Esophagus (tissue), 2 donors: ENCODE results near the gene PLA2G4E. TPM values are rescaled to one million over a fixed set of nuclear protein-coding genes. Genes with fewer than 3 reads are reported as not detected.

Source experiments
- H3K27ac ChIP-seq, 2 donors: one replicate each; pipeline ENCODE4 v1.5.1; 2013; ENCODE audit warnings: low read depth in 2 of 2, mild to moderate bottlenecking in 2 of 2, inconsistent platforms in 1 of 2, low read length in 1 of 2, moderate library complexity in 1 of 2
- H3K27me3 ChIP-seq, 2 donors: one replicate each; pipeline ENCODE4 v1.6.1; 2013; ENCODE audit warnings: low read length in 2 of 2, control low read depth in 1 of 2, mild to moderate bottlenecking in 1 of 2; ENCODE audit not compliant: insufficient read depth in 2 of 2, control insufficient read depth in 1 of 2
- H3K36me3 ChIP-seq, 2 donors: one replicate each; pipeline ENCODE4 v1.6.1; 2013; ENCODE audit warnings: low read length in 1 of 2; ENCODE audit not compliant: control insufficient read depth in 2 of 2, insufficient read depth in 2 of 2
- H3K4me1 ChIP-seq, 2 donors: one replicate each; pipeline ENCODE4 v1.6.1; 2013; ENCODE audit warnings: low read length in 1 of 2; ENCODE audit not compliant: control insufficient read depth in 2 of 2, insufficient read depth in 2 of 2
- H3K4me3 ChIP-seq, 2 donors: one replicate each; pipeline ENCODE4 v1.5.1; 2013; ENCODE audit warnings: low read length in 2 of 2, mild to moderate bottlenecking in 2 of 2, low read depth in 1 of 2, moderate library complexity in 1 of 2
- H3K9me3 ChIP-seq, 2 donors: one replicate each; pipeline ENCODE4 v1.6.1; 2013; ENCODE audit warnings: mild to moderate bottlenecking in 2 of 2, low read depth in 1 of 2, low read length in 1 of 2, moderate library complexity in 1 of 2; ENCODE audit not compliant: control insufficient read depth in 2 of 2, insufficient read depth in 1 of 2
- WGBS, 2 donors: extraction: QIAGEN DNeasy Blood & Tissue Kit; methylation state at CpG; one replicate each; pipeline ENCODE4 v1.1.7; 2013; 5-methylcytosine and 5-hydroxymethylcytosine counted together
- polyA plus RNA-seq, 2 donors: library from polyadenylated mRNA; stranded (reverse); fragments of 200-250 nt; gene quantifications; one replicate each; pipeline ENCODE4 v1.2.3, GENCODE V29; 2013
- donor health status: healthy with polysubstance abuse.
- donor health status: Bipolar disorder and iron deficiency.

PLA2G4E gene
- polyA plus RNA-seq, 2 donors: 1.2 to 2.5 TPM

DNA sequence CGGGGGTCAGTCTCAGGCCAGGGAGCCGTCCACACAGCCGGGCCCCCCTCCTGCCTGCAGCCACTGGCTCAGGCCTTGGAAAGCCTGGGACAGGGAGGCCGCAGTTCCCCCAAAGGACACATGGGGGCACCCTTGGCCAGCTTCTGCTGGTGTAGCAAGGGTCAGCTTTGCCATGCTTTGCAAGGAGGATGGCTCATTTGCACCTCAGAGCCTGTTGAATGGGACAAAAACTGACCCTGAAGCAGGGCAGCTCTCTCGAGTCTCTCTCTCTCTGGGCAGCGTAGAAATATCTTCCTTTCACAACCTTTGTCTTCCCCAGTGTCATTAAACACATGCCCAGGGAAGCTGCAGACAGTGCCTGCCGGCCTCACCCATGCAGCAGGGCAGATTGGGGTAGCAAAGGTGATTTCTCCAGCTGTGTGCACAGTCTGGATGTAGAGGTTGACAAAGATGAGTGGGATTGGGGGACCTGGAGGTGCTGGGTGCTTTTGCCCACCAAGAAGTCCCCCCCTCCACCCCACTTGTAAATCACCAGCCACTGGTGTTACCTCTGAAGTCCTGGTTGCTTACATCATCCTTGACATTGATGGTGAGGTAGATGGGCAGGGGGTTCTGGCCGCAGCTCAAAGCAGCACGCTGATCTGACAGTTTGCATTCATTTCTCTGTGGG, 31.1 kb downstream of the PLA2G4E start:
- H3K27ac ChIP-seq: no peak overlapping the region
- no peaks in the 10 kb centered on the region for H3K4me1 ChIP-seq
- no peaks in the 10 kb centered on the region for H3K36me3 ChIP-seq
- no peaks in the 10 kb centered on the region for H3K27me3 ChIP-seq
- 19 to 22% methylated on average over 9 of the region's 9 CpGs for WGBS, 2 donors
- no peaks in the 10 kb centered on the region for H3K9me3 ChIP-seq
- no peak overlapping the region for H3K4me3 ChIP-seq

DNA sequence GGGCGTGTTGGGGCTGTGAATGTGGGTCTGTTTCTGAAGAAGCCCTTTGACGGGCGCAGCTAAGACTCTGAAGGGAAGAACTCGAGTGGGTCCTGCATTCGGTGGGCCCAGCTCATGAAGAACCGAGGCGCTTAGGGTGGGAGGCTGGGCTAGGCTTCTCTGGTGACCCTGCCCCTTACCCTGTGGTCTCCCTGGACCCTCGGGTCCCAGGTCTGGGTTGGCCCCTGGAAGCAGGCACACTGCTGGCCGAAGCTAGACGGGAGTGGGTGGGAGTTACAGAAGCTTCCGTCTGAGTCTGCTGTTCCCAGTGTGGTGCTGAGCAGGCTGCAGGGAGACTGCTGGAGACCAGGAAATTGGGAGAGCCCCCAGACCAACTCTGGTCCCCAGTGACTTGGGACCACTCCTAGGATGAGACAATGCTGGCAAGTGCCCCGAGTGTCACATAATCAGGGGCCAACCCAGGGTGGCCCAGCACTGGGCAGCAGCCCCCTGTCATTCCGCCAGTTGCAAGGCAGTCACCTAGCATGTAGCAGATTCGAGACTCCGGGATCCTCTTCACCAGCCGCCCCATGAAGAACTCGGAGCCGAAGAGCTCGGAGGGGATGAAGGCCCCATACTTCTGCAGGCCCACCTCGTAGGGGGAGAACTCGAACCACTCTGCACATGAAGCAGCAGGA, 31.8 kb downstream of the PLA2G4E start:
- H3K36me3 ChIP-seq: no peaks in the 10 kb centered on the region

DNA sequence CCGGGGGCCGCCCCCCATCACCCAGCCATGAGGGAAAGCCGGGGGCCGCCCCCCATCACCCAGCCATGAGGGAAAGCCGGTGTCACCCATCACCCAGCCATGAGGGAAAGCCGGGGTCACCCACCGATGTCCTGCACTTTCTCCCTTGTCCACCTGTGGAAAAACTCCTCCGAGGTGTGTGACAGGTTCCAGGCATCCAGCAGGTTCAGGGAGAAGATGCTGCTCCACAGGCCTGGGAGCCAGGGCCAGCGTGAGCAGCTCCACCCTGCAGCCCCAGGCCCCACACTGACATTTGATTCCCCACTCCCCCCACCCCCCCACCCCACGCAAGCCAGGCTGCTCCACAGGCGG, 32.9 kb downstream of the PLA2G4E start:
- H3K9me3 ChIP-seq: no peaks in the 10 kb centered on the region
- 85 to 88% methylated on average over 10 to 11 of the region's 11 CpGs for whole genome bisulfite sequencing, 2 donors
- no peaks in the 10 kb centered on the region for H3K4me1 ChIP-seq
- H3K4me3 ChIP-seq: no peak overlapping the region
- H3K36me3 ChIP-seq: no peaks in the 10 kb centered on the region
- no peaks in the 10 kb centered on the region for H3K27me3 ChIP-seq
- no peak overlapping the region for H3K27ac ChIP-seq

More for the DNA sequence above, 31.8 kb downstream of the PLA2G4E start:
- H3K4me3 ChIP-seq: no peak overlapping the region
- H3K27ac ChIP-seq: no peak overlapping the region
- no peaks in the 10 kb centered on the region for H3K4me1 ChIP-seq
- 73 to 74% methylated on average over 21 of the region's 21 CpGs for WGBS, 2 donors
- H3K9me3 ChIP-seq: no peaks in the 10 kb centered on the region
- no peaks in the 10 kb centered on the region for H3K27me3 ChIP-seq

DNA sequence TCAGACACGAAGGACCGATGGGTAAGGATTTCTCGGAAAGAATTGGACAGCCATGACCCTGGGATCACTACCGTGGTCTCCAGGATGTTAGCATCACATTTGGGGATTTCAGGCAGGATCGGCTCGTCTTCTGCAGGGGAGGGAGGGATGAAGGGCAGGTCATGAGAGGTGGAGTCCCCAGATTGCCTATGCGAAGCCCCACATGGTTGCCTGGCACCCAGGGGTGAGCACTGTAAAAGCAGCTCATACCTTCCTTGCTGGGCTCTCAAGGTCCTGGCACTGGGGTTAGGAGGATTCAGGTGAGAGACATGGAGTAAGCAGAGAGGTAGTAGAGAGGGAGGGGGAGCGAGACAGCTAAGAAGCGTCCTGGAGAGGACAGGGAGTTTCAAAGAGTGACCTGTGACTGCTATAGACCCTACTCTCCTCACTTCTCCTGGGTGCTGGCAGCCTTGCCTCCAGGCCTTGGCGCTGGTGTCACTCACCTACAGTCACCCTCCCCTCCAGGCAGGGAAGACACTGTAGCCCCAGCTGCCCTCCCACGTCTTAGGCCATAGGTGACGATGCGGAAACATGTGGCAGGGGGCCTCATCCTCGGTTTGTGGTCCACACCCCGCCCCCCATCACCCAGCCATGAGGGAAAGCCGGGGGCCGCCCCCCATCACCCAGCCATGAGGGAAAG, 33.5 kb downstream of the PLA2G4E start:
- 81 to 86% methylated on average over 17 of the region's 17 CpGs for WGBS, 2 donors
- no peaks in the 10 kb centered on the region for H3K4me1 ChIP-seq
- no peaks in the 10 kb centered on the region for H3K36me3 ChIP-seq
- no peaks in the 10 kb centered on the region for H3K9me3 ChIP-seq
- H3K4me3 ChIP-seq: no peak overlapping the region
- H3K27me3 ChIP-seq: no peaks in the 10 kb centered on the region
- H3K27ac ChIP-seq: no peak overlapping the region

DNA sequence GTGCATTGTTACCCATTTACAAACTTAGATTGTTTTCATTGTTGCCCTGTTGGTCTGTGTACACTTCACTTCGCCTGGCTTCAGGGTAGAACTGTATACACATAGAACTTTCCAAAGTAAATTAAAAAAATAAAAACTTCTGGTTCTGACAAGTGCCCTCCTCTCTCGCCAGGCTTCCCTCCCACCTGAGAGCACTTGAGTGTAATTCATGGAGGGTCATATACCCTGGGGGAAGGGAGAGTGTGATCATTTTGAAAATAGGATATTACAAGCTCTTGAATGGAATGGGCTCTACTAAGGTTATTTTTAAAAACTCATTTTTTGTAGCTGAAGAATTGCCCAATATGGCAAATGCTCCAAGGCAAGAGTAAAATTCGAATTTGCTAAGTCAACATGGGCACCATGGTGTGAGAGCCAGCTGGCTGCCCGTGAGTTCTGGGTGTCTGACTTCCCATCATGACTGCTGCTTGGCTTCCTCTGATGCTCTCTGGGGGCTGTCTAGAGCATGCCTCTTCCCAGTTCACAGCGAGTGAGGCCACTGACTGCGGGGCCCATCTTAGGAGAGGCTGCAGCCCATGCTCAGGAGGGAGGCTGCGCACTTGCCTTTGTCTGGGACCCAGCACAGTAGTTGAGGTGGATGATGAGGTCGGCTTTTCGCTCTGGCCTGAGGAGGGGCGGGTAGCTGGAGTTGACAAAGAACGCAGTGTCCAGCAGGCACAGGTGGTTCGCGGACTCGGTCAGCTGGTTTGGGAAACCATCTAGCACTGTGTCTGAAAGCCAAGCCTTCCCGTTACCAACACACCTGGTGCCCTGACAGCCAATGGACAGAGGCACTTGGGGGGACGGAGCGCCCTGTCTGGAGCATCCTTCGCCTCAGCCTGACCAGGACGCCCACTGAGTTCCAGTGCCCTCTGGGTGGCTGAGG, 35.3 kb downstream of the PLA2G4E start:
- Histone ChIP-seq H3K36me3 (no peaks in the 10 kb centered on the region), H3K27ac (no peak overlapping the region), H3K4me1 (no peaks in the 10 kb centered on the region), H3K27me3 (no peaks in the 10 kb centered on the region), H3K4me3 (no peak overlapping the region), H3K9me3 (no peaks in the 10 kb centered on the region)
- WGBS, 2 donors: 90 to 91% methylated on average over 19 of the region's 19 CpGs

DNA sequence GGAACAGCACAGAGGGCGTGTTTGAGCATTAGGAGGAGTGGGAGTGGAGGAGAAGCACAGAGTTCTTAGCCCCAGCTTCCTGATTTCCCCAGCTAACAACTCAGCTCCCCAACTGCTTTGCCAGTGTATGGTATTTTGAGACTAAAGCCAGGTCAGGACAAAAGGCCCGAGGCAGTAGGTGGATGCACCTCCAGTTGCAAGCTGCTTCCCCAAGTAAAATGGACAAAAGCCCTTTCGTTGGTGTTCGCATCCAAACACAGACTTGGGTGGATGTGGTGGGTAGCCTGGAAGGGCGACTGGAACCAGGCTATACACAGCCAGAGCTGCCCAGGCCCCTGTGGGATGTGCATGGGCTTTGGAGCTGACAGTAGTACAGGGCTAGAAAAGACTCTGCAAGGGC, 36.2 kb downstream of the PLA2G4E start:
- H3K27me3 ChIP-seq: no peaks in the 10 kb centered on the region
- no peak overlapping the region for H3K4me3 ChIP-seq
- H3K9me3 ChIP-seq: no peaks in the 10 kb centered on the region
- no peaks in the 10 kb centered on the region for H3K36me3 ChIP-seq
- 91 to 93% methylated on average over 5 of the region's 5 CpGs for WGBS, 2 donors
- H3K27ac ChIP-seq: no peak overlapping the region
- no peaks in the 10 kb centered on the region for H3K4me1 ChIP-seq

DNA sequence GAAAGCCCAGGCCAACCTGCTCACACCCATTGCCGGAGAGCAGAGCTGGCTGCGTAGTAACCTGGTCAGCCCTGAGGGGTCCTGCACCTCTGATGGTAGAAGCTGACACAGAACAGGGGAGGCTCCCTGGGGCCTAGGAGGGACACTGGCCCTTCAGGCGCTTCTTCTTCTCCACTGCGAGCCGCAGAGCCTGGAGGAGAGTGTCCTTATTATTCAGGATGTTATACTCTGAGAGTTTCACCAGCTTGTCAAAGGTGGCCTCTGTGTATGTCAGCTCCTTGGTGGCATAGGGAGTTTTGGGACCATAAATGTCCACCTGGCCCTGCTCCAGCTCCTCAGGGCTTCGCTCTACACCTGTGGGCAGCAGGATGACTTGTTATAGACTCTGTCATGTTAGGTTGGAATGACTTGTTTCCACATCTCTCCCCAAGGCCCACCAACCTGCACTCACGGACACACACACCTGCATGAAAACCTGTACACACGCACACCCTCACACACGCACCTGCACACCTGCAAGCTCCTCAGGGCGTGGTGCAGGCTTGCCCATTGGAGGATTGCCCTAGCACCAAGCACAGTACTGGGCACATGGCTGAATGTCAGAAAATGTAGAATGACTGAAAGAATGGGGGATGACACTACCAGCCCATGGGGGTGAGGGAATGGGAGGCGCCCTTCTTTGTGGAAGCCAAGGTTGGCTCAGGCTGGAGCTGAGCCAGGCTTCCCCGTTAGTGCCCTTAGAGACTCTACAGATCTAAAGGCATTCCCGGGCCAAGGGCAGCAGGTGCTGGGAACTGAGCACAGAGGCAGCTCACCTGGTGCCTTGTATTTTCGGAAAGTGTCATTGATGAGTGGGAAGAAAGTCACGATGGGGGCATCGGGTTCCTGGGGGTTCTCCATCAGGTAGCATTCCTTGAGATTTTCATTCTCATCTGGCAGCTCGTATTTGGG, 36.9 kb downstream of the PLA2G4E start:
- Histone ChIP-seq H3K4me1 (peaks cover 0 to 2% of the 10 kb centered on the region in 2 donors), H3K36me3 (no peaks in the 10 kb centered on the region), H3K27ac (no peak overlapping the region), H3K4me3 (no peak overlapping the region), H3K9me3 (no peaks in the 10 kb centered on the region), H3K27me3 (no peaks in the 10 kb centered on the region)
- WGBS, 2 donors: 91 to 92% methylated on average over 17 of the region's 17 CpGs

DNA sequence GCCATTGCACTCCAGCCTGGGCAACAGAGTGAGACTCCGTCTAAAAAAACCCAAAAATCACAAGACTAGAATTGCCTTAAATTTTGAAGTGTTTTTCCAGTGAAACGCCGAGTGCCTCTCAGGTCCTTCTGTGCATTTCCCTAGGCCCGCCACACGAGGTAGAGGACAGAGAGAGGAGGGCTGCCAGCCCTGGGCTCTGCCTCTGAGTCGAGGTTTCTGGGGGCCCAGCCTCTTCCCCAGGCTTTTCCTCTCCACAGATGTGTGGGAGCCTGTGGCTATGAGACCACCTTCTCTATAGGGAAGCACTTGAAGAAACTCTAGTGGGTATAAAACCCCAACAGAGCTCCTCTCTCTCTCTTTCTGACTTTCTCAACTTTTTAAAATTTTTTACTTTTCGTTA, 37.6 kb downstream of the PLA2G4E start:
- Histone ChIP-seq H3K4me1 (peaks cover 0 to 2% of the 10 kb centered on the region in 2 donors), H3K36me3 (no peaks in the 10 kb centered on the region), H3K27me3 (no peaks in the 10 kb centered on the region), H3K4me3 (no peak overlapping the region), H3K9me3 (no peaks in the 10 kb centered on the region), H3K27ac (no peak overlapping the region)
- WGBS, 2 donors: 80 to 82% methylated on average over 7 of the region's 7 CpGs
